Measurements from ENCODE around the gene CYP19A1. TPM values are rescaled to one million over a fixed set of nuclear protein-coding genes. Genes with fewer than 3 reads are reported as not detected.

Gene CYP19A1
- total and polyA plus RNA-seq, 9 of the 15 experiments (the other 6 are each of a cell fraction or from before 2014, with no cell fraction given) = 0.16 to 0.63 (median 0.47) TPM; not detected in 3

GRCh38 chr15:51245628-51246027, 92.8 kb downstream of the CYP19A1 start (continued):
- TF ChIP-seq NR2C1 (IDR thresholded peaks at IDR 0.05) (no peak), NR2C1 (tag; IDR thresholded peaks at IDR 0.05) (no peak), NFE2 (IDR thresholded peaks at IDR 0.05; ENCODE audit: low read depth) (no peak)

- 0% methylated on average over 2 of the region's 2 CpGs for WGBS (ENCODE audit: insufficient coverage, low coverage, missing lambda C conversion rate)
- Histone ChIP-seq H3K9ac (ENCODE audit: insufficient read depth in 1 of 2, low read depth in 2 of 2, low read length in 2 of 2) (no peak overlapping the region), H3K9me1 (ENCODE audit: control insufficient read depth, insufficient read depth, low read length) (no peaks in the 10 kb centered on the region), H3K9me3 (replicated peaks; ENCODE audit: control insufficient read depth, insufficient read depth, low read depth, low read length) (no peaks in the 10 kb centered on the region), H3K4me1 (replicated peaks in 1 of 2; ENCODE audit: control insufficient read depth in 2 of 2, insufficient read depth in 2 of 2, low read length in 2 of 2) (no peaks in the 10 kb centered on the region), H3K27ac (ENCODE audit: extremely low read depth, low read depth, low read length) (no peak overlapping the region), H3K4me2 (ENCODE audit: insufficient read depth, low read length) (no peak overlapping the region), H3K4me3 (no peak overlapping the region), H4K20me1 (replicated peaks; ENCODE audit: control insufficient read depth, insufficient read depth, low read length) (0 out of 2 replicates have a peak, but pooled peaks cover 3% of the 10 kb centered on the region), H3K79me2 (ENCODE audit: control insufficient read depth, insufficient read depth, low read length) (no peaks in the 10 kb centered on the region), H3K27me3 (ENCODE audit: control insufficient read depth in 2 of 2, insufficient read depth in 2 of 2, low read length in 2 of 2) (peaks cover 3 to 18% of the 10 kb centered on the region in 2 experiments; a peak in 3 of 5 replicates), H3K36me3 (ENCODE audit: control insufficient read depth, insufficient read depth, low read length) (no peaks in the 10 kb centered on the region), H2AFZ (ENCODE audit: low read depth, low read length) (no peak overlapping the region)
- ATAC-seq = no peak
- TF ChIP-seq TRIM24 (IDR thresholded peaks at IDR 0.05) (peak; percentile 73 to 85; a peak in 2 of 4 replicates), CEBPB (tag; IDR thresholded peaks at IDR 0.05) (peak; percentile 89), ETV1 (tag; conservative IDR thresholded peaks at IDR 0.05; ENCODE audit: low read depth) (peak; percentile 56), SOX6 (IDR thresholded peaks at IDR 0.05) (peak; percentile 27; the same call in 1 of the 2 replicates), CREB1 (IDR thresholded peaks at IDR 0.05) (no peak), CREB1 (CRISPR knock-in tag; IDR thresholded peaks at IDR 0.05) (no peak), CTBP1 (IDR thresholded peaks at IDR 0.05; ENCODE audit: borderline replicate concordance) (0 out of 2 replicates have a peak, but pooled peaks have one; percentile 16), CEBPG (CRISPR knock-in tag; IDR thresholded peaks at IDR 0.05) (peak; percentile 48; the same call in 1 of the 2 replicates), CEBPG (tag; conservative IDR thresholded peaks at IDR 0.05 in 1 of 2, IDR thresholded peaks at IDR 0.05 in 1 of 2) (peak; percentile 96 to 98), DIDO1 (tag; IDR thresholded peaks at IDR 0.05; ENCODE audit: low read depth) (no peak), GABPA (tag; conservative IDR thresholded peaks at IDR 0.05; ENCODE audit: low read depth) (peak; percentile 77), POLR2H (tag; IDR thresholded peaks at IDR 0.05; ENCODE audit: low read depth) (0 out of 2 replicates have a peak, but pooled peaks have one; percentile 31), JUNB (CRISPR knock-in tag; conservative IDR thresholded peaks at IDR 0.05) (no peak), NFE2 (IDR thresholded peaks at IDR 0.05; ENCODE audit: low read depth) (no peak)
- TF ChIP-seq, protein P1, sequence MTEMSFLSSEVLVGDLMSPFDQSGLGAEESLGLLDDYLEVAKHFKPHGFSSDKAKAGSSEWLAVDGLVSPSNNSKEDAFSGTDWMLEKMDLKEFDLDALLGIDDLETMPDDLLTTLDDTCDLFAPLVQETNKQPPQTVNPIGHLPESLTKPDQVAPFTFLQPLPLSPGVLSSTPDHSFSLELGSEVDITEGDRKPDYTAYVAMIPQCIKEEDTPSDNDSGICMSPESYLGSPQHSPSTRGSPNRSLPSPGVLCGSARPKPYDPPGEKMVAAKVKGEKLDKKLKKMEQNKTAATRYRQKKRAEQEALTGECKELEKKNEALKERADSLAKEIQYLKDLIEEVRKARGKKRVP (CRISPR knock-in tag; IDR thresholded peaks at IDR 0.05) = peak; percentile 82
- no peak for DNase-seq (ENCODE audit: extremely low read depth in 1 of 4, low spot score in 3 of 4)
- in situ Hi-C loops (cut with MboI) (no loop called here), intact Hi-C loops (cut with micrococcal nuclease) (no loop called here)
- ChIA-PET POLR2A (no interaction called here), CTCF (ENCODE audit: low intra/inter-chr PET ratio) (no interaction called here)
- BruUV-seq (replicated peaks) = no TSS peak
- no peak for FAIRE-seq
Measured at GRCh38 chr15:51244423-51244869, 94.0 kb downstream of the CYP19A1 start.

Measured in K562 (cell line).